HepG2 (cell line): ENCODE data around the gene APRT. TPM values are rescaled to one million over a fixed set of nuclear protein-coding genes. Genes with fewer than 3 reads are reported as not detected.

Source experiments
- ATAC-seq: fragments of 200-7000 bp; cut with Tn5 transposase; 3 replicates; pipeline ENCODE4 v1.9.1; 2020; ENCODE audit warnings: mild to moderate bottlenecking, moderate library complexity
- BruUV-seq: library from RNA; stranded (reverse); fragments of 400-500 nt; replicated peaks from 2 replicates; lab custom pipeline; 2021; lab: Mats Ljungman, UMichigan
- CTCF ChIA-PET: fragments of 300-600 bp; formaldehyde crosslinking; extraction: SDS; loops from one replicate; lab custom pipeline; 2021; ENCODE audit warnings: low total read pairs, inconsistent platforms, low intra/inter-chr PET ratio; lab: Yijun Ruan, JAX
- POLR2A ChIA-PET: fragments of 350-600 bp; sonication (Branson Sonifier 250); formaldehyde crosslinking; loops from one replicate; lab custom pipeline; 2020; ENCODE audit warnings: antibody characterized with exemption, inconsistent platforms; lab: Yijun Ruan, JAX
- DNase-seq: peaks from one replicate; pipeline ENCODE4 v3.0.0-alpha.2; 2015; ENCODE audit warnings: low spot score
- FAIRE-seq: peaks from 3 replicates; lab custom pipeline; 2011; peaks lifted over from hg19 to GRCh38; lab: Jason Lieb, UNC
- H2AFZ ChIP-seq: one replicate; pipeline ENCODE4 v1.6.1; 2011; ENCODE audit warnings: low read length, inconsistent platforms
- H3K27ac ChIP-seq: fragments of 300-600 bp; 3 replicates; pipeline ENCODE4 v1.8.0; 2011; ENCODE audit warnings: mixed run types, mild to moderate bottlenecking, mixed read lengths, low read length, inconsistent platforms; ENCODE audit not compliant: insufficient read depth; ENCODE audit errors: extremely low read length
- H3K27me3 ChIP-seq, 2 experiments: fragments of 200-600 bp in 1 of 2; 2 replicates in 1 of 2; 3 replicates in 1 of 2; pipeline versions ENCODE4 v1.6.0 to v1.8.0; 2011; ENCODE audit warnings: low read length in 2 of 2, mild to moderate bottlenecking in 2 of 2, moderate library complexity in 2 of 2, inconsistent platforms in 1 of 2; ENCODE audit not compliant: insufficient read depth in 2 of 2, control insufficient read depth in 1 of 2
- H3K36me3 ChIP-seq, 2 experiments: fragments of 200-600 bp in 1 of 2; replicated peaks in 1 of 2; 2 replicates in 1 of 2; 3 replicates in 1 of 2; pipeline versions ENCODE4 v1.5.1 to v1.8.0; 2011; ENCODE audit warnings: low read length in 2 of 2, inconsistent platforms in 1 of 2; ENCODE audit not compliant: insufficient read depth in 2 of 2, control insufficient read depth in 1 of 2
- H3K4me1 ChIP-seq: 2 replicates; pipeline ENCODE4 v1.5.1; 2012; ENCODE audit warnings: low read length, inconsistent platforms; ENCODE audit not compliant: insufficient read depth
- H3K4me2 ChIP-seq: 2 replicates; pipeline ENCODE4 v1.6.0; 2011; ENCODE audit warnings: low read depth, low read length, inconsistent platforms
- H3K4me3 ChIP-seq, 3 experiments: fragments of 200-600 bp in 1 of 3; sonication (generic), shearing (Covaris generic) in 1 of 3; replicated peaks in 1 of 3; 2 replicates each; pipeline ENCODE4 v1.5.1; 2011 to 2016; ENCODE audit warnings: low read length in 3 of 3, inconsistent platforms in 2 of 3, low read depth in 2 of 3, mild to moderate bottlenecking in 2 of 3, control low read depth in 1 of 3, mixed read lengths in 1 of 3; ENCODE audit not compliant: insufficient read depth in 1 of 3
- H3K79me2 ChIP-seq: one replicate; pipeline ENCODE4 v1.6.1; 2011; ENCODE audit warnings: low read length, inconsistent platforms; ENCODE audit not compliant: insufficient read depth
- H3K9ac ChIP-seq: 2 replicates; pipeline ENCODE4 v1.6.0; 2011; ENCODE audit warnings: mild to moderate bottlenecking, low read depth, low read length, inconsistent platforms; ENCODE audit not compliant: insufficient read depth
- H3K9me3 ChIP-seq: 2 replicates; pipeline ENCODE4 v1.5.1; 2012; ENCODE audit warnings: mild to moderate bottlenecking, low read length
- H4K20me1 ChIP-seq: 2 replicates; pipeline ENCODE4 v1.6.0; 2011; ENCODE audit warnings: inconsistent platforms, mild to moderate bottlenecking, low read length, moderate library complexity; ENCODE audit not compliant: insufficient read depth
- AGO2 ChIP-seq: fragments of 200-400 bp; formaldehyde crosslinking; optimal IDR thresholded peaks from 2 replicates; pipeline ENCODE3; 2017; ENCODE audit warnings: mild to moderate bottlenecking, low read depth, low read length, moderate library complexity
- CHCHD3 ChIP-seq: sonication (generic); formaldehyde crosslinking; IDR thresholded peaks from 2 replicates; pipeline ENCODE4 v1.8.0; 2022; ENCODE audit warnings: mild to moderate bottlenecking, missing genetic modification reagents, moderate library complexity
- ELF4 ChIP-seq: sonication (generic); formaldehyde crosslinking; IDR thresholded peaks from 2 replicates; pipeline ENCODE4 v1.5.0; 2020; ENCODE audit warnings: missing genetic modification reagents, mild to moderate bottlenecking, moderate library complexity, borderline replicate concordance
- NFKBIZ ChIP-seq: IDR thresholded peaks from 2 replicates; pipeline ENCODE4 v1.6.1; 2018; ENCODE audit warnings: missing genetic modification reagents, missing compliant biosample characterization
- ZNF343 ChIP-seq: sonication (generic); formaldehyde crosslinking; IDR thresholded peaks from 2 replicates; pipeline ENCODE4 v1.4.0; 2020; ENCODE audit warnings: mild to moderate bottlenecking, missing genetic modification reagents
- ZNF781 ChIP-seq: sonication (generic); formaldehyde crosslinking; IDR thresholded peaks from 2 replicates; pipeline ENCODE4 v1.5.1; 2020; ENCODE audit warnings: borderline replicate concordance, mild to moderate bottlenecking, missing genetic modification reagents; ENCODE audit errors: not compliant biosample characterization
- WGBS: methylation state at CpG from one replicate; pipeline ENCODE4 v1.1.6; 2017; ENCODE audit warnings: low lambda C conversion rate; 5-methylcytosine and 5-hydroxymethylcytosine counted together
- in situ Hi-C: cut with HindIII; loops from 2 replicates; pipeline ENCODE4 v1.10.0; 2017; ENCODE audit warnings: low pct_unique_long_range_greater_than_20kb; ENCODE audit not compliant: extremely low pct_ligation_motif_present
- intact Hi-C: fragments of 100-400 bp; cut with micrococcal nuclease; formaldehyde crosslinking; loops from one replicate; pipeline ENCODE4 v1.10.0; 2022; ENCODE audit not compliant: unreplicated experiment
- polyA plus RNA-seq, 8 experiments: library from polyadenylated mRNA; depleted of rRNA in 3 of 8; stranded (reverse) in 7 of 8; unstranded in 1 of 8; fragments of >200 nt; fragmentation: Illumina TruSeq in 4 of 8; extraction: Trizol in 4 of 8; gene quantifications; 2 replicates each; pipeline versions ENCODE4 v1.2.1 to v1.2.3, GENCODE V29; 2011 to 2016; ENCODE audit warnings: low read depth in 4 of 8, missing spikeins in 1 of 8, mixed read lengths in 1 of 8; ENCODE audit not compliant: insufficient read depth in 1 of 8
- total RNA-seq, 5 experiments: library from RNA; depleted of rRNA; stranded (reverse); fragments of >200 nt; fragmentation: Illumina TruSeq; extraction: Trizol; gene quantifications; 2 replicates each; pipeline ENCODE4 v1.2.3, GENCODE V29; 2016; ENCODE audit warnings: low read depth in 1 of 5
- TF ChIP-seq, protein P1 (sequence below): sonication (generic); formaldehyde crosslinking; IDR thresholded peaks from 2 replicates; pipeline ENCODE4 v1.4.0; 2020; ENCODE audit warnings: missing genetic modification reagents, borderline replicate concordance
- TF ChIP-seq, protein P2 (sequence below): sonication (generic); formaldehyde crosslinking; IDR thresholded peaks from 2 replicates; pipeline ENCODE4 v1.4.0; 2020; ENCODE audit warnings: missing genetic modification reagents, borderline replicate concordance

Gene APRT
- total and polyA plus RNA-seq, 2 of the 13 experiments (the other 11 are each of a cell fraction or from before 2014, with no cell fraction given): 155 to 242 TPM

DNA sequence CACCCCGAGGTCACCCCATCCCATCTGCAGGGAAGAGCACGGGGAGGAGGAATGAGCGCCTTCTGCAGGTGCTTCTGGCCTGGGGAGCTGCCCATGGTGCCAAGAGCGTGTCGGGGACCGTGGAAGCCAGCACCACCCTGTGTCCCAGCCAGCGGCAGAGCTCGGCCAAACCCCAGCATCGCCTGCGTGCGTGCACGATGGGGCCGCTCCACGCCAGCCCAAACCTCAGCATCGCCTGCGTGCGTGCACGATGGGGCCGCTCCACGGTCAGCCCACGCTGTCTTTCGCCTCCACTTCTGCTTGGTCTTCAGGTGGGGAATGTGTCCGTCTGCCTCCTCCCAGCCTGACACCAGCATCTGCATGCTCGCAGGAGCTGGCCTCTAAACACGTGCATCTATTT lies 31.1 kb upstream of the APRT start:
- Histone ChIP-seq H4K20me1 (no peaks in the 10 kb centered on the region), H3K4me2 (no peak overlapping the region), H2AFZ (no peak overlapping the region), H3K4me3 (no peak overlapping the region), H3K4me1 (no peaks in the 10 kb centered on the region), H3K36me3 (no peaks in the 10 kb centered on the region; a peak in 1 of 5 replicates), H3K27me3 (no peaks in the 10 kb centered on the region), H3K9ac (no peak overlapping the region), H3K79me2 (no peaks in the 10 kb centered on the region), H3K27ac (no peak overlapping the region), H3K9me3 (no peaks in the 10 kb centered on the region)
- peak; percentile 20 for TF ChIP-seq AGO2
- TF ChIP-seq, protein P1, sequence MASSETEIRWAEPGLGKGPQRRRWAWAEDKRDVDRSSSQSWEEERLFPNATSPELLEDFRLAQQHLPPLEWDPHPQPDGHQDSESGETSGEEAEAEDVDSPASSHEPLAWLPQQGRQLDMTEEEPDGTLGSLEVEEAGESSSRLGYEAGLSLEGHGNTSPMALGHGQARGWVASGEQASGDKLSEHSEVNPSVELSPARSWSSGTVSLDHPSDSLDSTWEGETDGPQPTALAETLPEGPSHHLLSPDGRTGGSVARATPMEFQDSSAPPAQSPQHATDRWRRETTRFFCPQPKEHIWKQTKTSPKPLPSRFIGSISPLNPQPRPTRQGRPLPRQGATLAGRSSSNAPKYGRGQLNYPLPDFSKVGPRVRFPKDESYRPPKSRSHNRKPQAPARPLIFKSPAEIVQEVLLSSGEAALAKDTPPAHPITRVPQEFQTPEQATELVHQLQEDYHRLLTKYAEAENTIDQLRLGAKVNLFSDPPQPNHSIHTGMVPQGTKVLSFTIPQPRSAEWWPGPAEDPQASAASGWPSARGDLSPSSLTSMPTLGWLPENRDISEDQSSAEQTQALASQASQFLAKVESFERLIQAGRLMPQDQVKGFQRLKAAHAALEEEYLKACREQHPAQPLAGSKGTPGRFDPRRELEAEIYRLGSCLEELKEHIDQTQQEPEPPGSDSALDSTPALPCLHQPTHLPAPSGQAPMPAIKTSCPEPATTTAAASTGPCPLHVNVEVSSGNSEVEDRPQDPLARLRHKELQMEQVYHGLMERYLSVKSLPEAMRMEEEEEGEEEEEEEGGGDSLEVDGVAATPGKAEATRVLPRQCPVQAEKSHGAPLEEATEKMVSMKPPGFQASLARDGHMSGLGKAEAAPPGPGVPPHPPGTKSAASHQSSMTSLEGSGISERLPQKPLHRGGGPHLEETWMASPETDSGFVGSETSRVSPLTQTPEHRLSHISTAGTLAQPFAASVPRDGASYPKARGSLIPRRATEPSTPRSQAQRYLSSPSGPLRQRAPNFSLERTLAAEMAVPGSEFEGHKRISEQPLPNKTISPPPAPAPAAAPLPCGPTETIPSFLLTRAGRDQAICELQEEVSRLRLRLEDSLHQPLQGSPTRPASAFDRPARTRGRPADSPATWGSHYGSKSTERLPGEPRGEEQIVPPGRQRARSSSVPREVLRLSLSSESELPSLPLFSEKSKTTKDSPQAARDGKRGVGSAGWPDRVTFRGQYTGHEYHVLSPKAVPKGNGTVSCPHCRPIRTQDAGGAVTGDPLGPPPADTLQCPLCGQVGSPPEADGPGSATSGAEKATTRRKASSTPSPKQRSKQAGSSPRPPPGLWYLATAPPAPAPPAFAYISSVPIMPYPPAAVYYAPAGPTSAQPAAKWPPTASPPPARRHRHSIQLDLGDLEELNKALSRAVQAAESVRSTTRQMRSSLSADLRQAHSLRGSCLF (CRISPR knock-in tag): no peak
- DNase-seq: no peak
- ChIA-PET POLR2A (no interaction called here), CTCF (no interaction called here)
- WGBS: 93% methylated on average over 18 of the region's 25 CpGs
- BruUV-seq: no TSS peak
- intact Hi-C loops (no loop called here), in situ Hi-C loops (no loop called here)
- no peak for ATAC-seq
- no peak for FAIRE-seq

GRCh38 chr16:88842308-88842756 lies 30.6 kb upstream of the APRT start:
- ChIA-PET CTCF (no interaction called here), POLR2A (no interaction called here)
- WGBS: 85% methylated on average over 11 of the region's 15 CpGs
- ATAC-seq (no peak), FAIRE-seq (no peak), DNase-seq (no peak)
- intact Hi-C loops: no loop called here
- Histone ChIP-seq H3K9me3 (no peaks in the 10 kb centered on the region), H3K36me3 (no peaks in the 10 kb centered on the region; a peak in 1 of 5 replicates), H3K27ac (no peak overlapping the region), H3K4me2 (no peak overlapping the region), H3K27me3 (no peaks in the 10 kb centered on the region), H4K20me1 (no peaks in the 10 kb centered on the region), H2AFZ (no peak overlapping the region), H3K9ac (no peak overlapping the region), H3K4me1 (no peaks in the 10 kb centered on the region), H3K4me3 (no peak overlapping the region), H3K79me2 (no peaks in the 10 kb centered on the region)
- BruUV-seq: no TSS peak
- in situ Hi-C loops: no loop called here
- no peak for TF ChIP-seq NFKBIZ (CRISPR knock-in tag)
- no peak for TF ChIP-seq ZNF343
- no peak for TF ChIP-seq CHCHD3 (CRISPR knock-in tag)
- no peak for TF ChIP-seq ELF4 (CRISPR knock-in tag)
- TF ChIP-seq ZNF781: no peak
- TF ChIP-seq, protein P2, sequence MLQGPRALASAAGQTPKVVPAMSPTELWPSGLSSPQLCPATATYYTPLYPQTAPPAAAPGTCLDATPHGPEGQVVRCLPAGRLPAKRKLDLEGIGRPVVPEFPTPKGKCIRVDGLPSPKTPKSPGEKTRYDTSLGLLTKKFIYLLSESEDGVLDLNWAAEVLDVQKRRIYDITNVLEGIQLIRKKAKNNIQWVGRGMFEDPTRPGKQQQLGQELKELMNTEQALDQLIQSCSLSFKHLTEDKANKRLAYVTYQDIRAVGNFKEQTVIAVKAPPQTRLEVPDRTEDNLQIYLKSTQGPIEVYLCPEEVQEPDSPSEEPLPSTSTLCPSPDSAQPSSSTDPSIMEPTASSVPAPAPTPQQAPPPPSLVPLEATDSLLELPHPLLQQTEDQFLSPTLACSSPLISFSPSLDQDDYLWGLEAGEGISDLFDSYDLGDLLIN (CRISPR knock-in tag): no peak
